ENCODE measurements around the gene NEK9. TPM values are rescaled to one million over a fixed set of nuclear protein-coding genes. Genes with fewer than 3 reads are reported as not detected.

The NEK9 gene
- total RNA-seq, 1 experiment from 2014 or later: 103 TPM

DNA sequence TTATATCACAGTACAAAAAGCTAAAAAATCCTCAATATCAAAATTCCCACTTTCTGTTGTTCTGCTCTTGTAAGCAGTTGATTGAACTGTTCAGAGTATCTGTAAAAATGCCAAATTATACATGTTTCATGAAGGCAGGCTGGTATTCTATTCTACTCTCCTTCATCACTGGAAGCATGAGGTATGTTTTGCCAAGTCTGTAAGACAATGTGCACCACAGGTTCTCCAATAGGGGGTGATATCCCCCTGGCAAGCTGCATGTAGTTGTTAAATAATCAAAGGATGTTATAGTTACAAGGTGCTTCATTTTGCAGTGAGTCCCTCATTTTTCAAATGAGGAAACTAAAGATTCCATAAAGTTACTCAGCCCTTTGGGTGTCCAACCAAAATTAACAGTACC, 15.1 kb upstream of the NEK9 start:
- Histone ChIP-seq H3K9me3 (ENCODE audit: low read length) (no peaks in the 10 kb centered on the region), H2AFZ (ENCODE audit: low read length) (no peak overlapping the region), H3K79me2 (ENCODE audit: low read length) (peaks cover 72% of the 10 kb centered on the region), H3K36me3 (ENCODE audit: insufficient read depth, low read length) (peaks cover 13% of the 10 kb centered on the region), H3K27ac (ENCODE audit: low read length) (peak overlapping the region; percentile 7; the same call in 1 of the 2 replicates), H4K20me1 (ENCODE audit: insufficient read depth, low read depth, low read length) (peaks cover 7% of the 10 kb centered on the region; the same call in 1 of the 2 replicates), H3K9me2 (replicated peaks; ENCODE audit: insufficient read depth, low read length) (no peaks in the 10 kb centered on the region), H3K4me3 (ENCODE audit: low read length) (no peak overlapping the region), H3K4me2 (ENCODE audit: low read depth, low read length, poor library complexity, severe bottlenecking) (no peak overlapping the region), H3K4me1 (ENCODE audit: low read length) (peaks cover 42% of the 10 kb centered on the region), H3K27me3 (ENCODE audit: low read length) (no peaks in the 10 kb centered on the region), H3K9ac (ENCODE audit: low read length) (no peak overlapping the region)
- peak; percentile 70 for DNase-seq

DNA sequence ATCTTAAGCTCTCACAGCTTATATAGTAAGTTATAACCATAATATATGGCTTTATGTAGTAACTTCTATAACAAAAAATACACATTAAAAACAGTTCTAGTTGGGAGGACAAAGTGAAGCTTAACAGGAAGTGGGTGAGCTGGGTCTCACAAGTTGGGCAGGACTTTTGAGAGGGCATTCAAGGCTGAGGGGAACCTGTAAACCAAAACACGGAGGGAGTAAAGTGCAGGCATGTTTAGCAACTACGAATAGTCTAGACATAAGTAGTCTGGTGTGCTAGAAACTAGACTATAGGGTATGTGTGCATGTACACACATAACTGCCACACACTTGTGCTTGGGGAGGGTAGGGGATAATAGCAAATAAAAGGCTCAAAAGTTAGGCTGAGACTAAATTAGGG, 14.2 kb upstream of the NEK9 start:
- H4K20me1 ChIP-seq (ENCODE audit: insufficient read depth, low read depth, low read length): peaks cover 7% of the 10 kb centered on the region; the same call in 1 of the 2 replicates
- no peak overlapping the region for H3K9ac ChIP-seq (ENCODE audit: low read length)
- H3K4me1 ChIP-seq (ENCODE audit: low read length): peaks cover 42% of the 10 kb centered on the region
- H3K4me3 ChIP-seq (ENCODE audit: low read length): no peak overlapping the region
- H3K27me3 ChIP-seq (ENCODE audit: low read length): no peaks in the 10 kb centered on the region
- H3K27ac ChIP-seq (ENCODE audit: low read length): no peak overlapping the region
- H3K4me2 ChIP-seq (ENCODE audit: low read depth, low read length, poor library complexity, severe bottlenecking): no peak overlapping the region
- peaks cover 73% of the 10 kb centered on the region for H3K79me2 ChIP-seq (ENCODE audit: low read length)
- no peaks in the 10 kb centered on the region for H3K9me2 ChIP-seq (replicated peaks; ENCODE audit: insufficient read depth, low read length)
- no peak for DNase-seq
- H3K9me3 ChIP-seq (ENCODE audit: low read length): no peaks in the 10 kb centered on the region
- H2AFZ ChIP-seq (ENCODE audit: low read length): no peak overlapping the region
- H3K36me3 ChIP-seq (ENCODE audit: insufficient read depth, low read length): peaks cover 5% of the 10 kb centered on the region; the same call in 1 of the 2 replicates

DNA sequence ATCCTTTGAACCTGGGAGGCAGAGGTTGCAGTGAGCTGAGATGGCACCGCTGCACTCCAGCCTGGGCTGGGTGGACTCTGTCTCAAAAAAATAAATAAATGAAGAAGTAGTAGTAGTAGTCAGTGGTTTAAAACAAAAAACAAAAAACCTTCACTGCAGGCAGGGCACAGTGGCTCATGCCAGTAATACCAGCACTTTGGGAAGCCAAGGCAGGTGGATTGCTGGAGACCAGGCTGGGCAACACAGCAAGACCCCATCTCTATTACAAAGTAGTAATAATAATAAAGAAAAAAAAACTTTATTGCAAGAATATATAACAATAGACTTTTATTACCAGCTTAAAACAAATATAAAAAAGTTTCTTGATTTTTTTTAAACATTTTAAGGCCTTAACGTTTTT, 13.8 kb upstream of the NEK9 start:
- DNase-seq: no peak
- no peak overlapping the region for H3K27ac ChIP-seq (ENCODE audit: low read length)
- H3K4me3 ChIP-seq (ENCODE audit: low read length): no peak overlapping the region
- no peaks in the 10 kb centered on the region for H3K27me3 ChIP-seq (ENCODE audit: low read length)
- H4K20me1 ChIP-seq (ENCODE audit: insufficient read depth, low read depth, low read length): peaks cover 7% of the 10 kb centered on the region; the same call in 1 of the 2 replicates
- no peak overlapping the region for H2AFZ ChIP-seq (ENCODE audit: low read length)
- H3K36me3 ChIP-seq (ENCODE audit: insufficient read depth, low read length): peaks cover 5% of the 10 kb centered on the region; the same call in 1 of the 2 replicates
- H3K79me2 ChIP-seq (ENCODE audit: low read length): peaks cover 74% of the 10 kb centered on the region
- peaks cover 42% of the 10 kb centered on the region for H3K4me1 ChIP-seq (ENCODE audit: low read length)
- no peaks in the 10 kb centered on the region for H3K9me2 ChIP-seq (replicated peaks; ENCODE audit: insufficient read depth, low read length)
- H3K9me3 ChIP-seq (ENCODE audit: low read length): no peaks in the 10 kb centered on the region
- H3K9ac ChIP-seq (ENCODE audit: low read length): no peak overlapping the region
- no peak overlapping the region for H3K4me2 ChIP-seq (ENCODE audit: low read depth, low read length, poor library complexity, severe bottlenecking)

- no peak for DNase-seq
- Histone ChIP-seq H3K4me2 (ENCODE audit: low read depth, low read length, poor library complexity, severe bottlenecking) (peak overlapping the region; percentile 64), H3K9me3 (ENCODE audit: low read length) (no peaks in the 10 kb centered on the region), H3K9ac (ENCODE audit: low read length) (peak overlapping the region; percentile 41; the same call in 1 of the 2 replicates), H3K9me2 (replicated peaks; ENCODE audit: insufficient read depth, low read length) (no peaks in the 10 kb centered on the region), H3K79me2 (ENCODE audit: low read length) (peaks cover 70% of the 10 kb centered on the region), H4K20me1 (ENCODE audit: insufficient read depth, low read depth, low read length) (peaks cover 7% of the 10 kb centered on the region; the same call in 1 of the 2 replicates), H3K4me1 (ENCODE audit: low read length) (peaks cover 42% of the 10 kb centered on the region), H3K27ac (ENCODE audit: low read length) (peak overlapping the region; percentile 77), H3K4me3 (ENCODE audit: low read length) (peak overlapping the region; percentile 45), H3K27me3 (ENCODE audit: low read length) (no peaks in the 10 kb centered on the region), H3K36me3 (ENCODE audit: insufficient read depth, low read length) (peaks cover 8% of the 10 kb centered on the region), H2AFZ (ENCODE audit: low read length) (no peak overlapping the region)
These were observed 12.3 kb upstream of the NEK9 start for GRCh38 chr14:75139185-75139584.

- Histone ChIP-seq H3K9me3 (ENCODE audit: low read length) (no peaks in the 10 kb centered on the region; the same call in 1 of the 2 replicates), H2AFZ (ENCODE audit: low read length) (no peak overlapping the region), H3K9me2 (replicated peaks; ENCODE audit: insufficient read depth, low read length) (no peaks in the 10 kb centered on the region), H3K9ac (ENCODE audit: low read length) (peak overlapping the region; percentile 41), H4K20me1 (ENCODE audit: insufficient read depth, low read depth, low read length) (peaks cover 7% of the 10 kb centered on the region; the same call in 1 of the 2 replicates), H3K27ac (ENCODE audit: low read length) (peak overlapping the region; percentile 77), H3K79me2 (ENCODE audit: low read length) (peaks cover 70% of the 10 kb centered on the region), H3K36me3 (ENCODE audit: insufficient read depth, low read length) (peaks cover 15% of the 10 kb centered on the region), H3K4me1 (ENCODE audit: low read length) (peaks cover 42% of the 10 kb centered on the region), H3K4me3 (ENCODE audit: low read length) (peak overlapping the region; percentile 45), H3K4me2 (ENCODE audit: low read depth, low read length, poor library complexity, severe bottlenecking) (peak overlapping the region; percentile 64), H3K27me3 (ENCODE audit: low read length) (no peaks in the 10 kb centered on the region)
- peak; percentile 86 for DNase-seq
These were observed 11.6 kb upstream of the NEK9 start for GRCh38 chr14:75138492-75138891.

GRCh38 chr14:75134644-75135043, 7.8 kb upstream of the NEK9 start:
- H3K27ac ChIP-seq (ENCODE audit: low read length): no peak overlapping the region
- no peak overlapping the region for H2AFZ ChIP-seq (ENCODE audit: low read length)
- DNase-seq: no peak
- H3K27me3 ChIP-seq (ENCODE audit: low read length): no peaks in the 10 kb centered on the region
- no peak overlapping the region for H3K9ac ChIP-seq (ENCODE audit: low read length)
- H3K36me3 ChIP-seq (ENCODE audit: insufficient read depth, low read length): peaks cover 23% of the 10 kb centered on the region
- H3K4me2 ChIP-seq (ENCODE audit: low read depth, low read length, poor library complexity, severe bottlenecking): no peak overlapping the region
- no peak overlapping the region for H3K4me3 ChIP-seq (ENCODE audit: low read length)
- H3K4me1 ChIP-seq (ENCODE audit: low read length): peaks cover 23% of the 10 kb centered on the region
- no peaks in the 10 kb centered on the region for H3K9me2 ChIP-seq (replicated peaks; ENCODE audit: insufficient read depth, low read length)
- H3K79me2 ChIP-seq (ENCODE audit: low read length): peaks cover 49% of the 10 kb centered on the region
- no peaks in the 10 kb centered on the region; the same call in 1 of the 2 replicates for H3K9me3 ChIP-seq (ENCODE audit: low read length)
- H4K20me1 ChIP-seq (ENCODE audit: insufficient read depth, low read depth, low read length): peaks cover 7% of the 10 kb centered on the region; the same call in 1 of the 2 replicates

DNA sequence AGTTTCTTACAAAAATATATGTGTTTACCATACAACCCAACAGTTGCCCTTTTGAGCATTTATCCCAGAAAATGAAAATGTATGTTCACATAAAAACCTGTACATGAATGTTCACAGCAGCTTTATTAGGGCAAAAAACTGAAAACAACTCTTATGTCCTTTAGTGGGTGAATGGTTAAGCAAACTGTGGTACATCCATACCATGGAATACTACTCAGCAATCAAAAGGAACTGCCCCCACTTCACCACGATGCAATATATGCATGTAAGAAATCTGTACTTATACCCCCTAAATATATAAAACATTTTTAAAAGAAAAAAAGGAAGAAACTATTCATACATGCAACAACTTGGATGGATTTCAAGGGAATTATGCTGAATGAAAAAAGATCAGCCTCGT, 6.7 kb upstream of the NEK9 start:
- no peaks in the 10 kb centered on the region for H3K9me2 ChIP-seq (replicated peaks; ENCODE audit: insufficient read depth, low read length)
- no peak overlapping the region for H3K4me2 ChIP-seq (ENCODE audit: low read depth, low read length, poor library complexity, severe bottlenecking)
- no peak overlapping the region for H3K4me3 ChIP-seq (ENCODE audit: low read length)
- no peaks in the 10 kb centered on the region for H3K27me3 ChIP-seq (ENCODE audit: low read length)
- H3K9ac ChIP-seq (ENCODE audit: low read length): no peak overlapping the region
- no peak overlapping the region for H2AFZ ChIP-seq (ENCODE audit: low read length)
- H3K79me2 ChIP-seq (ENCODE audit: low read length): peaks cover 50% of the 10 kb centered on the region
- no peak for DNase-seq
- no peak overlapping the region for H3K27ac ChIP-seq (ENCODE audit: low read length)
- peaks cover 25% of the 10 kb centered on the region for H3K36me3 ChIP-seq (ENCODE audit: insufficient read depth, low read length)
- no peaks in the 10 kb centered on the region for H4K20me1 ChIP-seq (ENCODE audit: insufficient read depth, low read depth, low read length)
- peaks cover 23% of the 10 kb centered on the region for H3K4me1 ChIP-seq (ENCODE audit: low read length)
- H3K9me3 ChIP-seq (ENCODE audit: low read length): no peaks in the 10 kb centered on the region; the same call in 1 of the 2 replicates

DNA sequence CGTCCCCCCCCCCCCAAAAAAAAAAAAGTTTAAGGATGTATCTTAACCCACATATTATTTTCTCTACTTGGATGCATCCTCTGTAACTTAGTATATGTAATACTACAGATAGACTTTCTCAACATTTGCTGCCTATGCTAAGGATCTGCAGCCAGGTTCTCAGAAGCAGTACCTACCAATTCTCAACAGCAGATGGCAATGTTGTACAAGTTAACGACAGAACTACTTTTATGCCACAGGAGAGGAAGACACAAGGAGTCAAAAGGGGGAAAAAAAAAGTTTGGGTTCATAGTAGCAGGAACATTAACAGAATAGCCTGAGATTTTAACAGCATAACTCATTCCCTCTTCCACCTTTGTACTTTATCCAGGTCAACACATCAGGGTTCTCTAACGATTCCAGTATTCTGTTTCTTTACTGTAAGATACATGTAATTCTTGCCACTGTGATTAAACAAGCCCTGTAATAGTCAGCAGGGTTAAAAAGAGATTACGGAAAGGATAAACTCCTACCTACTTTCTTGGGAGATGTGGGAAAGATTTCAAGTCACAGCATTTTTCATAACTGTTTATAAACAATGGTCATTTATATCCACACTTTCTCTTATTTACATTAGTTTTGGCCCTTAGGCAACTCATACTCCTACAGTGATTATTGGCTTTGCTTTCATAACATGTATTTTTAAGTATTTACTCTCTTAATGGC, 5.7 kb upstream of the NEK9 start:
- Histone ChIP-seq H3K27ac (ENCODE audit: low read length) (no peak overlapping the region), H3K27me3 (ENCODE audit: low read length) (no peaks in the 10 kb centered on the region), H3K79me2 (ENCODE audit: low read length) (peaks cover 53% of the 10 kb centered on the region), H3K4me2 (ENCODE audit: low read depth, low read length, poor library complexity, severe bottlenecking) (no peak overlapping the region), H3K4me1 (ENCODE audit: low read length) (peaks cover 22% of the 10 kb centered on the region), H3K9me3 (ENCODE audit: low read length) (no peaks in the 10 kb centered on the region; the same call in 1 of the 2 replicates), H3K9ac (ENCODE audit: low read length) (no peak overlapping the region), H2AFZ (ENCODE audit: low read length) (no peak overlapping the region), H3K4me3 (ENCODE audit: low read length) (no peak overlapping the region), H3K9me2 (replicated peaks; ENCODE audit: insufficient read depth, low read length) (no peaks in the 10 kb centered on the region), H4K20me1 (ENCODE audit: insufficient read depth, low read depth, low read length) (no peaks in the 10 kb centered on the region), H3K36me3 (ENCODE audit: insufficient read depth, low read length) (peaks cover 25% of the 10 kb centered on the region)
- peak; percentile 95 for DNase-seq
